Measurements from ENCODE around the gene ZNF324B. TPM values are rescaled to one million over a fixed set of nuclear protein-coding genes. Genes with fewer than 3 reads are reported as not detected.
A peak's percentile ranks its signal among the peaks of the same experiment; 100 is the strongest.

Gene ZNF324B
- total and polyA plus RNA-seq, 2 donors (not counting 3 experiments of a cell fraction or from before 2014, with no cell fraction given): 3.4 to 6.9 TPM

DNA sequence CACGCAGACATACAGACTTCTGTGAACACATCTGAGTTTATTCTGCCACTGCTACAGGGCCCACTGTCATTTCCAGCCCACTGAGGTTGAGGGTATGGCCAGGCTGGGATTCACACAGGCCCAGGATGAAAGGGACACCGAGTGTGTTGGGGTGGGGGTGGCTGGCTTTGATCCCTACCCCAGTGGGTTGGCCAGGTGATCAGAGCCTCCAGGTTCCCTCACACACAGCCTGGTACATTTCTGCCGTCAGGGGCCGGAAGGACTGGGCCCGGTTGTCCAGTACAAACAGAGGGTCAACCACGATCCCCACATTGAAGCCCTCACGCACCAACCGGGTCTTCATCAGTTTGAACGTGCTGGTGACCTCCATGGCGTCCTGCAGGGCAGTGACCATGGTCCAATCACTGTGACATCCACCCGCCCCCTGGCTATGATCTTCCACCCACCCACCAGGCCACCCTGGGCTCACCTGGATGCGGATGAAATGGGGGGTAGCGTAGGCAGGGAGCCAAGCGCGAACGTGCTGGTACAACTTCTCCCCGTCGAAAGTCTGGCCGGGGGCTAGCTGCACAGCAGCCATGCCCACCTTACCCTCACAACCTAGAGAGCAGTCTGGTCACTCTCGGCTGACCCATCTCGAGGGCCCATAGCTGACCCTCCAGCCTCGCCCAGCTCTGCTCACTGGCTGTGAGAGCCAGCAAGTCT, 47.0 kb downstream of the ZNF324B start:
- POLR2A ChIA-PET: no interaction called here
- CTCF ChIA-PET: interaction anchor here (1.0 to 2.1 kb wide), 2 partner anchors 10 to 16 kb away, joined by 3 to 13 read pairs; no protein-coding TSS in a partner anchor
- Histone ChIP-seq H3K27ac (ENCODE audit: insufficient read depth, low read depth, low read length) (no peak overlapping the region), H3K27me3 (ENCODE audit: control insufficient read depth in 2 of 2, insufficient read depth in 2 of 2, low read length in 2 of 2) (no peaks in the 10 kb centered on the region), H3K79me2 (ENCODE audit: control insufficient read depth, insufficient read depth, low read length) (no peaks in the 10 kb centered on the region), H3K9me3 (replicated peaks; ENCODE audit: control insufficient read depth, insufficient read depth, low read length) (no peaks in the 10 kb centered on the region), H3K4me1 (ENCODE audit: control insufficient read depth, extremely low read depth, insufficient read depth, low read length) (peaks cover 4% of the 10 kb centered on the region), H4K20me1 (replicated peaks; ENCODE audit: control insufficient read depth, extremely low read depth, insufficient read depth, low read length) (no peaks in the 10 kb centered on the region), H3K9ac (replicated peaks; ENCODE audit: extremely low read depth, insufficient read depth, low read length) (no peak overlapping the region), H2AFZ (ENCODE audit: low read depth, low read length) (peak overlapping the region; percentile 52), H3K4me2 (ENCODE audit: insufficient read depth, low read length) (peak overlapping the region; percentile 1), H3K4me3 (replicated peaks in 1 of 3; ENCODE audit: insufficient read depth in 1 of 3, low read depth in 1 of 3, low read length in 3 of 3) (peak overlapping the region in 1 of 3 experiments; percentile 24), H3K36me3 (ENCODE audit: control insufficient read depth in 2 of 2, extremely low read depth in 1 of 2, insufficient read depth in 2 of 2, low read length in 2 of 2) (no peaks in the 10 kb centered on the region), H3K9me1 (replicated peaks; ENCODE audit: control insufficient read depth, extremely low read depth, insufficient read depth, low read length) (no peaks in the 10 kb centered on the region)
- dilution Hi-C loops (cut with MboI; ENCODE audit: extremely low pct_ligation_motif_present, low sequenced_read_pairs): no loop called here
- DNase-seq (ENCODE audit: low read depth, low spot score) (no peak), FAIRE-seq (no peak)
- BruUV-seq (replicated peaks): no TSS peak
- TF ChIP-seq POLR2AphosphoS5 (IDR thresholded peaks at IDR 0.05; ENCODE audit: insufficient read depth, low read depth, low read length): no peak
- TF ChIP-seq EZH2 (IDR thresholded peaks at IDR 0.05; ENCODE audit: borderline replicate concordance, low read depth, low read length, severe bottlenecking): no peak
- no peak for TF ChIP-seq GATA2 (IDR thresholded peaks at IDR 0.05; ENCODE audit: insufficient read depth, insufficient read length, low read depth, low read length)
- TF ChIP-seq, protein P1, sequence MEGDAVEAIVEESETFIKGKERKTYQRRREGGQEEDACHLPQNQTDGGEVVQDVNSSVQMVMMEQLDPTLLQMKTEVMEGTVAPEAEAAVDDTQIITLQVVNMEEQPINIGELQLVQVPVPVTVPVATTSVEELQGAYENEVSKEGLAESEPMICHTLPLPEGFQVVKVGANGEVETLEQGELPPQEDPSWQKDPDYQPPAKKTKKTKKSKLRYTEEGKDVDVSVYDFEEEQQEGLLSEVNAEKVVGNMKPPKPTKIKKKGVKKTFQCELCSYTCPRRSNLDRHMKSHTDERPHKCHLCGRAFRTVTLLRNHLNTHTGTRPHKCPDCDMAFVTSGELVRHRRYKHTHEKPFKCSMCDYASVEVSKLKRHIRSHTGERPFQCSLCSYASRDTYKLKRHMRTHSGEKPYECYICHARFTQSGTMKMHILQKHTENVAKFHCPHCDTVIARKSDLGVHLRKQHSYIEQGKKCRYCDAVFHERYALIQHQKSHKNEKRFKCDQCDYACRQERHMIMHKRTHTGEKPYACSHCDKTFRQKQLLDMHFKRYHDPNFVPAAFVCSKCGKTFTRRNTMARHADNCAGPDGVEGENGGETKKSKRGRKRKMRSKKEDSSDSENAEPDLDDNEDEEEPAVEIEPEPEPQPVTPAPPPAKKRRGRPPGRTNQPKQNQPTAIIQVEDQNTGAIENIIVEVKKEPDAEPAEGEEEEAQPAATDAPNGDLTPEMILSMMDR (IDR thresholded peaks at IDR 0.05; ENCODE audit: extremely low read depth in 1 of 2, insufficient read depth in 1 of 2, low read depth in 1 of 2, low read length in 2 of 2): no peak
- TF ChIP-seq, protein P2, sequence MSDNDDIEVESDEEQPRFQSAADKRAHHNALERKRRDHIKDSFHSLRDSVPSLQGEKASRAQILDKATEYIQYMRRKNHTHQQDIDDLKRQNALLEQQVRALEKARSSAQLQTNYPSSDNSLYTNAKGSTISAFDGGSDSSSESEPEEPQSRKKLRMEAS (IDR thresholded peaks at IDR 0.05; ENCODE audit: insufficient read depth, insufficient read length): no peak
- TF ChIP-seq JUN (IDR thresholded peaks at IDR 0.05; ENCODE audit: borderline replicate concordance, insufficient read depth, insufficient read length, low read depth): no peak
- TF ChIP-seq FOS (IDR thresholded peaks at IDR 0.05; ENCODE audit: borderline replicate concordance, insufficient read depth, low read length): no peak
- no peak for TF ChIP-seq MYC (IDR thresholded peaks at IDR 0.05; ENCODE audit: low read depth, low read length)
- no peak for TF ChIP-seq POLR2A (IDR thresholded peaks at IDR 0.05; ENCODE audit: low read depth, low read length)
- intact Hi-C loops (cut with micrococcal nuclease): loop anchor here (1.0 kb wide), 5 partner anchors 21 to 171 kb away; partner anchors contain the start of genes ZBTB45, ZNF324B, ZNF446 and ZNF584
